NB4 (cell line): Measurements from ENCODE around the gene LCAT.

Source experiments
- POLR2A ChIP-seq: IDR thresholded peaks from 2 replicates; pipeline ENCODE4 v1.6.1; 2011; ENCODE audit warnings: mild to moderate bottlenecking; ENCODE audit not compliant: insufficient read length; ENCODE audit errors: extremely low read depth
- TF ChIP-seq, protein P1 (sequence below): IDR thresholded peaks from one replicate; pipeline ENCODE4 v1.5.1; 2012; ENCODE audit warnings: low read depth, low read length

DNA sequence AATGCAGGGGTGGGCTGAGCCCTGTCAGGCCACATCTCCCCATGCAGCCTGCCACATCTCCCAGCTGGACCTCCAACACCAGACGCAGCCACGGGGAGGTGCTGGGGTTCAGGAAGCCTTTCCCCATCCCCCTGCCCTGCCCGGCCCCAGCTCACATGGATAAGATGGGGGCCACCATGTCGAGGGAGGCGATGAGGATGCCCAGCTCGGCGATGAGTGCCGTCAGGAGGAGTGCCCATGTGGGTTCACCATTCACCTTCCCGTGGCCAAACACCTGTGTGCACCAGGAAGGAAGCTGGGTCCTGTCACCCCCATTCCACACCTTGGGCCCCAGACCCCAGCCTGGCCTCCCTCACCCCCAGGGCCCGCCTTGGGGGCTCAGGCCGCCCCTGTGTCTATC, 5.7 kb upstream of the LCAT start:
- TF ChIP-seq, protein P1, sequence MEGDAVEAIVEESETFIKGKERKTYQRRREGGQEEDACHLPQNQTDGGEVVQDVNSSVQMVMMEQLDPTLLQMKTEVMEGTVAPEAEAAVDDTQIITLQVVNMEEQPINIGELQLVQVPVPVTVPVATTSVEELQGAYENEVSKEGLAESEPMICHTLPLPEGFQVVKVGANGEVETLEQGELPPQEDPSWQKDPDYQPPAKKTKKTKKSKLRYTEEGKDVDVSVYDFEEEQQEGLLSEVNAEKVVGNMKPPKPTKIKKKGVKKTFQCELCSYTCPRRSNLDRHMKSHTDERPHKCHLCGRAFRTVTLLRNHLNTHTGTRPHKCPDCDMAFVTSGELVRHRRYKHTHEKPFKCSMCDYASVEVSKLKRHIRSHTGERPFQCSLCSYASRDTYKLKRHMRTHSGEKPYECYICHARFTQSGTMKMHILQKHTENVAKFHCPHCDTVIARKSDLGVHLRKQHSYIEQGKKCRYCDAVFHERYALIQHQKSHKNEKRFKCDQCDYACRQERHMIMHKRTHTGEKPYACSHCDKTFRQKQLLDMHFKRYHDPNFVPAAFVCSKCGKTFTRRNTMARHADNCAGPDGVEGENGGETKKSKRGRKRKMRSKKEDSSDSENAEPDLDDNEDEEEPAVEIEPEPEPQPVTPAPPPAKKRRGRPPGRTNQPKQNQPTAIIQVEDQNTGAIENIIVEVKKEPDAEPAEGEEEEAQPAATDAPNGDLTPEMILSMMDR: no peak
- TF ChIP-seq POLR2A: no peak
